ENCODE results near the gene GALNT17. TPM values are rescaled to one million over a fixed set of nuclear protein-coding genes. Genes with fewer than 3 reads are reported as not detected.
"Not testable (repeated sequence)": the region's sequence is repeated elsewhere in the genome, so short reads cannot be mapped to it uniquely, and the experiment has no call there.

The GALNT17 gene
- total RNA-seq, 2 experiments from 2014 or later: not detected

GRCh38 chr7:71639382-71640085 lies 507.6 kb downstream of the GALNT17 start:
- no peak for DNase-seq
- CTCF ChIA-PET: no interaction called here
- no peak overlapping the region for H3K4me3 Mint-ChIP-seq
- no peak for ATAC-seq
- H3K36me3 Mint-ChIP-seq (ENCODE audit: low read depth): no peaks in the 10 kb centered on the region
- H3K4me1 Mint-ChIP-seq: no peaks in the 10 kb centered on the region
- H3K9me3 Mint-ChIP-seq (ENCODE audit: low read depth): no peaks in the 10 kb centered on the region
- intact Hi-C loops (cut with DNase I, micrococcal nuclease): no loop called here
- POLR2A ChIA-PET: no interaction called here
- no peak overlapping the region for H3K27ac Mint-ChIP-seq
- H3K27me3 Mint-ChIP-seq: no peaks in the 10 kb centered on the region

GRCh38 chr7:71643031-71643430 lies 511.1 kb downstream of the GALNT17 start:
- H3K9me3 Mint-ChIP-seq (ENCODE audit: low read depth): peaks cover 11% of the 10 kb centered on the region
- ATAC-seq; H3K4me1 Mint-ChIP-seq; DNase-seq; POLR2A ChIA-PET; CTCF ChIA-PET; H3K4me3 Mint-ChIP-seq; H3K36me3 Mint-ChIP-seq (ENCODE audit: low read depth); H3K27ac Mint-ChIP-seq; intact Hi-C loops (cut with DNase I, micrococcal nuclease); H3K27me3 Mint-ChIP-seq: not testable (repeated sequence)

DNA sequence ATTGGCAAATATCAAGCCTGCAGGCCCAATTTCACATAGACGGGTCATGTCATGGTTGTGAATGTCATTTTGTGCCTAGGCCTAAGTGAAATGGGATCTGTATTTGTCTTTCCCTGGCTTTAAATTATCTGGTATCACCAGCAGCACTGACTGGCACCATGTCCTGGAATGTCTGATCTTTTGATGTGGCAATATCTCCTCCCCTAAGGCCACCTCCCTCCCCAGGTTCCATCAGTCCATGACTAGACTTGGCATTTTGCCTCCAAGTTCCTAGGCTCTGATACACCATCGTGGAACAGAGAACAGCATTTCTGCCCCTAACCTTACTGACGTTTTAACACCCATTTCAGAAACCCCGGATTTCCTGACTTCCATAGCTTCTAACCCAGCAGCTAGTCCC lies 513.9 kb downstream of the GALNT17 start:
- ATAC-seq (no peak), DNase-seq (no peak)
- ChIA-PET CTCF (no interaction called here), POLR2A (no interaction called here)
- H3K36me3 Mint-ChIP-seq (ENCODE audit: low read depth): no peaks in the 10 kb centered on the region
- H3K27ac Mint-ChIP-seq: no peak overlapping the region
- H3K4me1 Mint-ChIP-seq: no peaks in the 10 kb centered on the region
- intact Hi-C loops (cut with DNase I, micrococcal nuclease): no loop called here
- H3K9me3 Mint-ChIP-seq (ENCODE audit: low read depth): peaks cover 17% of the 10 kb centered on the region
- no peaks in the 10 kb centered on the region for H3K27me3 Mint-ChIP-seq
- no peak overlapping the region for H3K4me3 Mint-ChIP-seq

DNA sequence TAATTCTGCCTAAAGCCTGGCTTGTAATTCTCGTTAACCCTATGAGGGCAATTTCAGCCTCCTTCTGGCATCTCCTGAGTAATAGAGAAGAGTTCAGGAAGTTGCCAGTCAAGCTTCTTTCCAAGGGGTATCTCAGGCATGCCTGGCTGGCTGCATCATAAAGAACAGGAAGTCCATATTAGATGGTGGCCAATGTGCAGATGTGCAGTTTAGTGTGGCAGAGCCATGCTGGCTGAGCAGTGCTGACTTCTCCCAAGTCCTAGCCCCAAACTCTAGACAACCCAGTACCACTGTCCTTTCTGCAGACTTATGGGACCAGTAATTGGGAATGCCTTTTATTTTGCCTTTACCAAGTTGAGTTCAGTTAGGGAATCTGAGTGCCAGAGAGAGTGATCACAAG lies 517.9 kb downstream of the GALNT17 start:
- ChIA-PET POLR2A (no interaction called here), CTCF (no interaction called here)
- DNase-seq (no peak), ATAC-seq (no peak)
- Mint-ChIP-seq H3K36me3 (ENCODE audit: low read depth) (no peaks in the 10 kb centered on the region), H3K4me3 (no peak overlapping the region), H3K27me3 (no peaks in the 10 kb centered on the region), H3K9me3 (ENCODE audit: low read depth) (peaks cover 18% of the 10 kb centered on the region), H3K27ac (no peak overlapping the region), H3K4me1 (no peaks in the 10 kb centered on the region)
- intact Hi-C loops (cut with DNase I, micrococcal nuclease): no loop called here

- no peak for DNase-seq
- Mint-ChIP-seq H3K4me3 (no peak overlapping the region), H3K4me1 (no peaks in the 10 kb centered on the region), H3K9me3 (ENCODE audit: low read depth) (peaks cover 13% of the 10 kb centered on the region), H3K36me3 (ENCODE audit: low read depth) (no peaks in the 10 kb centered on the region), H3K27me3 (no peaks in the 10 kb centered on the region), H3K27ac (no peak overlapping the region)
- intact Hi-C loops (cut with DNase I, micrococcal nuclease): no loop called here
- POLR2A ChIA-PET: no interaction called here
- no peak for ATAC-seq
- CTCF ChIA-PET: interaction anchor here (0.7 kb wide), 1 partner anchor 115 kb away, joined by 4 read pairs; no protein-coding TSS in a partner anchor
Observed at GRCh38 chr7:71650653-71651337, 518.9 kb downstream of the GALNT17 start.

- H3K36me3 Mint-ChIP-seq (ENCODE audit: low read depth): no peaks in the 10 kb centered on the region
- ChIA-PET CTCF (no interaction called here), POLR2A (no interaction called here)
- intact Hi-C loops (cut with DNase I, micrococcal nuclease): no loop called here
- DNase-seq: no peak
- H3K27me3 Mint-ChIP-seq: no peaks in the 10 kb centered on the region
- no peaks in the 10 kb centered on the region for H3K4me1 Mint-ChIP-seq
- H3K4me3 Mint-ChIP-seq: no peak overlapping the region
- no peak overlapping the region for H3K27ac Mint-ChIP-seq
- H3K9me3 Mint-ChIP-seq (ENCODE audit: low read depth): peaks cover 10% of the 10 kb centered on the region
- ATAC-seq: no peak
Observed at GRCh38 chr7:71652510-71652909, 520.6 kb downstream of the GALNT17 start.

DNA sequence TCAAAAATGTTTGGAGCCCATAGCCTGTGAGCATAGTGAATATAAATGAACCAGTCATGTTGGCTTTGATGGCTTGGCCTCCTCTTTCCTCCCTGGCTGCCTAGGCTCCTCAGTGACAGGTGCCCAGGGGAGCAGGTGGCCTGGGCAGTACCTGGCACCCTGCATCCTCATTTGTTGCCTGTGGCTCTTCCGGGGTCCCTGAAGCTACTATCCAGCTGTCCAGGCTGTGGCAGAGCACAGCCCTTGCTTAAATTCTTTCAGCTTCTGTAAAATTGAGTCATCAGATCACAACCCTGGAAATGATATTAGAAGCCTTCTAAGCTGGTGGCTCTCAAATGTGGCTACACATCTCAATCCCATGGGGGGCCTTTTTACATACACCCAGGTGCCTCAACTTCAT lies 525.4 kb downstream of the GALNT17 start:
- intact Hi-C loops (cut with DNase I, micrococcal nuclease): no loop called here
- ChIA-PET CTCF (no interaction called here), POLR2A (no interaction called here)
- no peaks in the 10 kb centered on the region for H3K9me3 Mint-ChIP-seq (ENCODE audit: low read depth)
- H3K36me3 Mint-ChIP-seq (ENCODE audit: low read depth): no peaks in the 10 kb centered on the region
- DNase-seq (no peak), ATAC-seq (no peak)
- no peak overlapping the region for H3K27ac Mint-ChIP-seq
- no peaks in the 10 kb centered on the region for H3K4me1 Mint-ChIP-seq
- H3K27me3 Mint-ChIP-seq: no peaks in the 10 kb centered on the region
- no peak overlapping the region for H3K4me3 Mint-ChIP-seq

GRCh38 chr7:71659622-71660021 lies 527.7 kb downstream of the GALNT17 start:
- CTCF ChIA-PET: no interaction called here
- Mint-ChIP-seq H3K27me3 (no peaks in the 10 kb centered on the region), H3K9me3 (ENCODE audit: low read depth) (peaks cover 4% of the 10 kb centered on the region), H3K4me3 (no peak overlapping the region), H3K27ac (no peak overlapping the region), H3K36me3 (ENCODE audit: low read depth) (no peaks in the 10 kb centered on the region), H3K4me1 (no peaks in the 10 kb centered on the region)
- POLR2A ChIA-PET: no interaction called here
- no peak for DNase-seq
- intact Hi-C loops (cut with DNase I, micrococcal nuclease): no loop called here
- no peak for ATAC-seq

GRCh38 chr7:71661671-71662224 lies 529.8 kb downstream of the GALNT17 start:
- CTCF ChIA-PET: no interaction called here
- intact Hi-C loops (cut with DNase I, micrococcal nuclease): no loop called here
- no peak overlapping the region for H3K4me3 Mint-ChIP-seq
- H3K9me3 Mint-ChIP-seq (ENCODE audit: low read depth): peaks cover 9% of the 10 kb centered on the region
- no peak overlapping the region for H3K27ac Mint-ChIP-seq
- ATAC-seq: no peak
- H3K36me3 Mint-ChIP-seq (ENCODE audit: low read depth): no peaks in the 10 kb centered on the region
- POLR2A ChIA-PET: no interaction called here
- DNase-seq: no peak
- H3K27me3 Mint-ChIP-seq: no peaks in the 10 kb centered on the region
- H3K4me1 Mint-ChIP-seq: no peaks in the 10 kb centered on the region

GRCh38 chr7:71665716-71666115 lies 533.8 kb downstream of the GALNT17 start:
- DNase-seq (no peak), ATAC-seq (no peak)
- intact Hi-C loops (cut with DNase I, micrococcal nuclease): no loop called here
- Mint-ChIP-seq H3K36me3 (ENCODE audit: low read depth) (no peaks in the 10 kb centered on the region), H3K4me3 (no peak overlapping the region), H3K27ac (no peak overlapping the region), H3K9me3 (ENCODE audit: low read depth) (peaks cover 9% of the 10 kb centered on the region), H3K4me1 (no peaks in the 10 kb centered on the region), H3K27me3 (no peaks in the 10 kb centered on the region)
- CTCF ChIA-PET: no interaction called here
- POLR2A ChIA-PET: no interaction called here

GRCh38 chr7:71668572-71668971 lies 536.6 kb downstream of the GALNT17 start:
- CTCF ChIA-PET: no interaction called here
- no peaks in the 10 kb centered on the region for H3K4me1 Mint-ChIP-seq

GRCh38 chr7:71679480-71679879 lies 547.5 kb downstream of the GALNT17 start:
- Mint-ChIP-seq H3K27ac (no peak overlapping the region), H3K9me3 (ENCODE audit: low read depth) (no peaks in the 10 kb centered on the region), H3K27me3 (no peaks in the 10 kb centered on the region), H3K36me3 (ENCODE audit: low read depth) (no peaks in the 10 kb centered on the region), H3K4me1 (no peaks in the 10 kb centered on the region), H3K4me3 (no peak overlapping the region)
- DNase-seq: no peak
- intact Hi-C loops (cut with DNase I, micrococcal nuclease): no loop called here
- CTCF ChIA-PET: no interaction called here
- ATAC-seq: no peak
- POLR2A ChIA-PET: interaction anchor here (0.6 kb wide), 1 partner anchor 484 kb away, joined by 5 read pairs; no protein-coding TSS in a partner anchor

More at GRCh38 chr7:71668572-71668971, 536.6 kb downstream of the GALNT17 start:
- no peaks in the 10 kb centered on the region for H3K36me3 Mint-ChIP-seq (ENCODE audit: low read depth)
- H3K27me3 Mint-ChIP-seq: no peaks in the 10 kb centered on the region
- H3K27ac Mint-ChIP-seq: no peak overlapping the region
- peaks cover 6% of the 10 kb centered on the region for H3K9me3 Mint-ChIP-seq (ENCODE audit: low read depth)
- intact Hi-C loops (cut with DNase I, micrococcal nuclease): no loop called here
- DNase-seq (no peak), ATAC-seq (no peak)
- no peak overlapping the region for H3K4me3 Mint-ChIP-seq
- POLR2A ChIA-PET: no interaction called here
